Stimulated activated CD8-positive, alpha-beta memory T cell treated with anti-CD3 and anti-CD28 coated beads, Interleukin-7, amount 100 ng/mL, for 1 hour (primary cell): Measurements from ENCODE around the gene IL17A.
"Not testable (repeated sequence)": the region's sequence is repeated elsewhere in the genome, so short reads cannot be mapped to it uniquely, and the experiment has no call there.

Source experiments
- DNase-seq, 2 donors: peaks; one replicate each; pipeline ENCODE4 v3.0.0-alpha.2; 2020; ENCODE audit warnings: low read depth in 2 of 2

Gene IL17A

DNA sequence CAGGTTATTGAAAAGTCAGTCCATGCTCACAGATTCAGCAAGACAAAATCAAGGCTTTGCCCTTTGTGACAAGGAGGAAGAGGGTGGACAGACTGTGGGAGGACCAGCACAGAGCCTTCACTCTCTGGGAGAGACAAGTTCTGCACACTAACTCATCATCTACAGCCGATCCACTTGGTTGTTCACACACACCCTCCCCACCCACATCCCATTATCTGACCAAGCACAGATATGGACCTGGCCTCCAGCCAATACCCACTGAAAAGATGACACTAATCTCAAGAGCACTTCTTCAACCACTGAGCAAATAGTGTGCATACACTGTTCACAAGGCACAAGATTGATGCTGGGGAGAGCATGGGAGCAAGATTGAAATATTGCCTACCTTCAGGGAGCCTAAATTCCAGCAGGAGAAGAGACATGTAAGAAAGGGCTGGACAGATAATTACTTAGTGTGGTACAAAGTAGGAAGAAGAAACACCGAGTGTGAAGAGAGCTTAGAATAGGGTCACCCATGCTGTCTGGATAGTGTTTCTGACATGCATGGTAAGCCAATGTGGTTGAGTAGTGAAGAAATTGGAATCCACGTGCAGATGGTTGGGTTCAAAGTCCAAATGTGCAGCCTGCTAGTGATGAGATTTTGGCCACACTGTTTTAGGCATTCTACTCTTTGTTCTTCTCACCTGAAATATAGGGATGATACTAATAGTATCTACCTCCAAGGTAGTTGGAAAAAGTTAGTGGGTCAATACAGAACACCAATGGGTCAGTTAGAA, 21.7 kb upstream of the IL17A start:
- no peak for DNase-seq

DNA sequence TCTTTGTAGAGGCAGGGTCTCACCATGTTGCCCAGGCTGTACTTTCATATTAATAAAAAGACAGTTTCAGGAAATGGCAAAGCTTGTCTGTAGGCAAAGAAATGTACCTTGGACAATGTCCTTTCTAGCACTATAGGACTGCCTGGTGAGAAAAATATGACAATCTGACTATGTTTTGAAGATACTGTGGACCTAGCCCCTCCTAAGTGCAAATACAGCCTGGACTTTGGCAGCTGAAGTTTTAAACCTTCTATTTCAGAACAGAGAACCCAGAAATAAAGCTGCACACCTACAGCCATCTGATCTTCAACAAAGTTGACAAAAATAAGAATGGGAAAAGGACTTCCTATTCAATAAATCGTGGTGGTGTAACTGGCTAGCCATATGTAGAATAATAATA, 18.9 kb upstream of the IL17A start:
- no peak for DNase-seq

DNA sequence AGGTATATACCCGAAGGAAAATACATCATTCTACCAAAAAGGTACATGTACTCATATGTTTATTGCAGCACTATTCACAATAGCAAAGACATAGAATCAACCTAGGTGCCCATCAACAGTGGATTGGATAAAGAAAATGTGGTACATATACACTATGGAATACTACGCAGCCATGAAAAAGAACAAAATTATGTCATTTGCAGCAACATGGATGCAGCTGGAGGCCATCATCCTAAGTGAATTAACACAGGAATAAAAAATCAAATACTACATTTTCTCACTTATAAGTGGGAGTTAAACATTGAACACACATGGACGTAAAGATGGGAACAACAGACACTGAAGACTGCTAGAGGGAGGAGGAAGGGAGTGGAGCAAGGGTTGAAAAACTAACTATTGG, 17.8 kb upstream of the IL17A start:
- not testable (repeated sequence) for DNase-seq

DNA sequence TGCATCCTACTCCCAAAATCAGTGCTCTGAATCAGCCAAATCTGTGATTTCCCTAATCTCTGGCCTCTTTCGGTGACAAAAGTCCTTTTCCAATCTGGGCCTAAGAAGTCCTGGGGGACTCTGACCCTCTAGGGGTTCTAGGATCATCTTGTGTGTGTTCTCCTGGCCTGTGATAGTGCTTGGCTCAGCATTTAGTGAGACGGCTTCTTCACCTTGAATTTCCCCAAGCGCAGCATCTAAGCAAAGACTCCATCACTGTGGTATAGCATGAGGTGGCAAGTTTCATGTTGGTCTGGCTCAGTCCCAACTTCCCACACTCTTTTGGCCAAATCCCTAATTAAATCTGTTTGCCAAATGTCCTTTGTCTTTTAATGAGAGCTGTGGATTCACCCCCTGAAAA, 12.1 kb upstream of the IL17A start:
- no peak for DNase-seq

DNA sequence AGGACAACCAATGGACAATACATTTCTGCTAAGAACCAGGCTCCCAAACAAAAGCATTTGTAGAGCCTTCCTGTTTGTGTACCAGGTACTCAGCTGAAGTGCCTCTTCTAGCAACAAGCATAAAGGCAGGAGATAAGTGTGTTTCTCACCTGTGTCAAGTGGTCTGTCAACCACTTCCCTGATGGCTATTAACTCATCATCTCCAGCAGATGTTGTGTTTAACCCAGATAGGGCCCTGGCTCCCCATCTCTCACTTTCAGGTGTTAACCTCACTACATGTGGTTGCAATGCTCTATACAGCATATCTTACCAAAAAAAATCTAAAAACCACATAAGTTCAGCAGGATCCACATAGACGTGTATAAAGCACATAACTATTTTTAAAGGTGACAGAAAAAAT, 9.6 kb upstream of the IL17A start:
- DNase-seq: no peak

DNA sequence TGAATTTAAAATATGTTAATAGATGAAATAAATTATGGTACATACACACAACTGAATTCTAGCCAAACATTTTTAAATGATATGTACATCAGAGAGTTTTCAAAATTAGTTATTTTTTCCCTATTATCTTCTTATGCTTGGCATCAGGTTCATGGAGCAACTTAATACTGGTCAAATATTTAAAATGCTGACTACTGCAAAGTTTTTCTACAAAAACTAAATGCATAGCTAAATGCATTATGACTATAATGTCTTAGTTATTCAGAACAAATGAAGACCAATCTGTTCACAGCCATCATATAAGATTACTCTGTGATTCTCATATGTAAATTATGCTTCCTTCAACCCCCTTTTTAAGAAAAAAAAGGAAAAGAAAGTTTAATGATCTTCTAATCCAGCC, 8.2 kb upstream of the IL17A start:
- DNase-seq: no peak

DNA sequence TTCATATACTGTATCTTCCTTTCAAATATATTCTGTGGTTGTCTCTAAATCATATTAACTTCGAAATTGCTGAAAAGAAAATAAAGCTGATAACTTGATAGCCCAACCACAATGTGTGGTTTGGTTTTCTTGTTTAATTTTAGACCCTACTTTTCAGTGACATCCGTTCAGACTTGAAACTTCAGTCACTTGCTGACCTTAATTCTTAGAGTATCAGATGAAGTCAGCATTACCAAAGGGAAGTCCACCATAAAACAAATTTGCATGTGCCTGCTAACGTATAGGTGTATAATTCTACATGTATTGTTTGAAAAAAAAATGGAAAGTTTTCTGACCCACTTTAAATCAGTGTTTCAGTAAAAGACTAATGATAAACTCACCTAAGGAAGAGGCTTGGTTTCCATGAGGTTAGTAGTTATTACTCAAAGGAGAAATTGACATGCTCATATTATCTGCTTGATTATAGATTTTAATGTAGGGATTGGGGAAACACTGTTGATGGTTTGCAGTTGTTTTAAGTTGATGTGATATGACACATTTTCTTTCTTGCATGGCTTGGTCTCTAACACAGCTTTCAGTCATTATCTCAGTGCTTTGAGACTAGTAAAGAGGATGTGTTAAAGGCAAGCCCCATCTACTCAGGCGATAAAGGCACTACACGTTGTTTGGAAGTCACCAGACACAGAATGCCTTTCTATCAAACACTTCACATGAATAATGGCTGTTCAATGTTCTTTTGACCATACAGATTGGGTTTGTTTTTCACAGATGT, 5.2 kb upstream of the IL17A start:
- no peak for DNase-seq

DNA sequence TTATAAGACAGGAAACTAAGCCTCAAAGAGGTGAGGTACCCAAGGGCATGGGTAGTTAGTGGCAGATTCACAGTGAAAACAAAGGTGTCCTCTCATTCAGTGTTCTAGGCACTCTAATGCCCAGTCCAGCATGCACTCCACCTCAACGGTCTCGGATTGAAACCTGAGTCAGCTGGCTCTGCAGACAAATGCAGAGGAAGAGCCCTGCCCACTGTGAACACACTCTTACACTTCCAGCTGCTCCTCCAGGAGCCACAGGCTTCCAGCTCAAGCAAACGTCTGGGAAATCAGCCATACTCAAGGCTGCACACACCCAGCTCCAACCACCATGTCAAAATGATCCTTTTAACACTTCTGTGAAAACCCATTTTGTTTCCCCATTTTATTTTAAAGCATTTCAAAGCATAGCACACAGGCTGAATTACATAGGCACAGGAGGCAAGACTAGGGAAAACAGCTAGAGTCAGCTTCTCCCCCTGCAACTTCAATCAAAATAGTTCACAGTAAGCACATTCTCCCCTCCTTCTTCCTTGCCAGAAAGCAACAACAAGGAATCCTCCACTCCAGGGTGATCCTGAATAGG, 3.0 kb upstream of the IL17A start:
- no peak for DNase-seq

DNA sequence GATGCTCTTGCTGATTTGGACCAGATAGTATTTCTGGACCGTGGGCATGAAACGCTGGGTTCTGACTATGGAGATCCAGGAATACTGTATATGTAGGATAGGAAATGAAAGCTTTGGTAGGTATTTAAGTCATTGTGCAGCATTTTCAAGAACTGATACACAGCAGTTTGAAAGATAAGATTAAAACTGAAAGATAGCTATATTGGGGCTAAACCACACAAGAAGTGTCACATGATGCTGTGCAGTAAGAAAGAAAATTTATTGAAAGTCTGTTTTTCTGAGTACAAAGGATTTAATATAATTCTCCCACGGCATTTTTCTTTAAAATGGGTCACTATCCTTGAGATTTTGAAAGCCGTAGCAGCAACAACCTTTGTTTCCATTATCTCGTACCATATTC, 305 bp downstream of the IL17A start:
- no peak for DNase-seq

DNA sequence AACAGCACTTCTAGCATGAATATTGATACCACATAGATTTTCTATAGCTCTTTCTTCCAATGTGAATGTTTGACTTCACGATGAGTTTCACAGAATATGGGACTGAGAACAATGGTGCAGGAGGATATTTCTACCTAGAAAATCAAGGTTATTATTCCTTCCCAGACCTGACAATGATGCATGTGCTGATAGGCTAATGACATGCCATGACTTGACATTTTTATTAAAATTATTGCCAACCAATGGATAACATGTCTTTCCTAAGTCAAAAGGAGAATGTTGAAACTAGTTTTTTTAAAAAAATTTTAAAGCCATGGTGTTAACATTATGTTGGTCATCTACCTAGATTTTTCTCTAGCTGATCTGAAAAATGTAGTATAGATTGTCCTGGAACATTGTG, 923 bp downstream of the IL17A start:
- no peak for DNase-seq

DNA sequence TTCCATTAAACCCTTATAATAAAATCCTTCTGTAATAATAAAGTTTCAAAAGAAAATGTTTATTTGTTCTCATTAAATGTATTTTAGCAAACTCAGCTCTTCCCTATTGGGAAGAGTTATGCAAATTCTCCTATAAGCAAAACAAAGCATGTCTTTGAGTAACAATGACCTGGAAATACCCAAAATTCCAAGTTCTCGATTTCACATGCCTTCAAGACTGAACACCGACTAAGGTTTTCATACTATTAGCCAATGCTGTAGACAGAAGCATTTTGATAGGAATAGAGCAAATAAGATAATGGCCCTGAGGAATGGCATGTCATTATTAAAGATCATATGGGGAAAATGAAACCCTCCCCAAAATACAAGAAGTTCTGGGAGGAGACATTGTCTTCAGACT, 3.8 kb downstream of the IL17A start:
- DNase-seq: no peak

DNA sequence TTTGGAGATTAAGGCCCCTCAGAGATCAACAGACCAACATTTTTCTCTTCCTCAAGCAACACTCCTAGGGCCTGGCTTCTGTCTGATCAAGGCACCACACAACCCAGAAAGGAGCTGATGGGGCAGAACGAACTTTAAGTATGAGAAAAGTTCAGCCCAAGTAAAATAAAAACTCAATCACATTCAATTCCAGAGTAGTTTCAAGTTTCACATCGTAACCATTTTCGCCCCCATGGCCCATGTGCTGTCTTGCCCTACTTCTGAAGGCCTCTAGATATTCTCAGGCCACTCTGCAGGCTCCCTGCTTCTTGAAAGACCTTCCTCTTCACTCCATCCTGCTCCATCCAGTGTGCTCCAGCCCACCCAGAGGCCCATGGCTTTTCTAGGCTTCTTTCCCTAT, 4.2 kb downstream of the IL17A start:
- no peak for DNase-seq

DNA sequence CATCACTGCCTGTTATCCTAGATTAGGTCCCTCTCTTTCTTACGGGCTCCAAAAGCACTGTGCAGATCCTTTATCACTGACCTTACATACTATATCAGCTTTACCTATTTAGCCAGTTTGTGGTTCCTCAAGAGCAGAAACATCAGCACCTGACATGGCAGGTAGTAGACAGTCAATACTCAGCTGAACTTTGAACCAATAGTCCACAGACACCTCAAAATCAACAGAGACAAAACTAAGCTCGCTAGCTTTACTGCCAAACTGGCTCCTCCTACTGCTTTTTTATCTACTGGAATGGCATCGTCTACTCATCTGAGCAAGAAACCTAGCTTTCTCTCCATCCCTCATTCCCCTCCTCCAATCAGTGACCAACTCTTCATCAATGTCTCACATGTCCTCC, 5.6 kb downstream of the IL17A start:
- no peak for DNase-seq

DNA sequence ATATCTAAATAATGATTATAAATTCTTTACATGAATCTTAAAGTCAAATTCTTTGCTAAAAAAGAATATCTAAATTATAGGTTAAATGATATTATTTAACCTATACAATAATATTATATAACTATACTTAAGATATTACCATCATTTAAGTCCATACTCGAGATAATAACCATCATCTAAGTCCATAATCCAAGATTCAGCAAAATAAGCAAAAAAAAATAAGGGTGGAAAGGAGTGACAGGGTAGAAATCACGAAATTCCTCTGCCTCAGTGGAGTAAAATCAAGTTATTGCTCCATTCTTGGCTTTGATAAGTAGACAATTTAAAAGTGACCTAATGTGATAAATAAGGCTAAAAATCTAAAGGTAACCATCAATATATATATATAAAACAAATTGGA, 9.7 kb downstream of the IL17A start:
- no peak for DNase-seq

DNA sequence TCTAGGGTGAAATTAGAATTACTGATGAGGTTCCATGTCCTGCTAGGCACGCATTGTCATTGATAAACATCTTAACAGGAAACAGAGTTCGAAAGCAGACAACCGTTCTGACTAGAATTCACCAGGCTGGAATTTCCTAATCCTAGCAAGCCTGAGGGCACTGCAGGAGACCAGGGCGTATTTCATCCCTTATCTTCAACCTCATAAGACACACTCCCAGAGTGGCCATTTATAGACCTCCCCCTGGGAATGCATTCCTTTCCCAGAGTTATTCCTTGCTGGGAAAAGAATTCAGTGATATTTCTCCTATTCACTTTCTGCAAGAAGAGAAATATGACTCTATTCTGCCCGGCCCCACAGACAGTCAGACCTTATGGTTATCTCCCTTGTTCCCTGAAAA, 13.9 kb downstream of the IL17A start:
- DNase-seq: not testable (repeated sequence)

DNA sequence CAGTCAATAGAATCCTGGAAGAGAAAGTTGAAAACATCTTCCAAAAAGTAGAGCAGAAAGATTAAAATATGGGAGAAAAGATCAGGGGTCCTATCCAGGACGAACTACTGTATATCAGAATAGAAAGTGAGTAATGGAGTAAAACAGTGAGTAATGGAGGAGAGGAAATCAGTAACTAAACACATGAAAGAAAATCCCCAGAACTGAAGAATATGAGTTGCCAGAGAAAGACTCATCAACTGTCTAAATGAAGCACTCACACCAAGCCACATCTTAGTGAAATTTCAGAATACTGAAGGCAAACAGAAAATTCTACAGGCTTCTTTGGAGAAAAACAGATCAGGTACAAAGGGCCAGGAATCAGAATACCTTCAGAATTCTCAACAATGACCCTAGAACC, 14.9 kb downstream of the IL17A start:
- no peak for DNase-seq

DNA sequence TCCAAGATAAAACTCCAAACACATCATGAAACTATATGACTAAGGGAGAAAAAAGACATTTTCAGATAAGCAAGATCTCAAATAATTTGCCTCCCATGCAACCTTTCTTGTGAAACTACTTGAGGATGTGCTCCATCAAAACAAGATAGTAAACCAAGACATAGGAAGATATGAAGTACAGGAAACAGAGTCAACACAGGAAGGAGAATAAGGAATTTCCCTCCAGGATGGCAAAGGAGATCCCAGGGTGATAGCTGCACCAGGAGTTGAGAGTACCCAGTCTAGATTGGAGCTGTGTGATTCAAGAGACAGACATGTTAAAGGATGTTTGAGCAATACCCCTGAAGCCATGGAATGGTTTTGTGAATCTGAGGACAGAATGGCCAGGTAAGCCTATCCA, 15.3 kb downstream of the IL17A start:
- DNase-seq: no peak

DNA sequence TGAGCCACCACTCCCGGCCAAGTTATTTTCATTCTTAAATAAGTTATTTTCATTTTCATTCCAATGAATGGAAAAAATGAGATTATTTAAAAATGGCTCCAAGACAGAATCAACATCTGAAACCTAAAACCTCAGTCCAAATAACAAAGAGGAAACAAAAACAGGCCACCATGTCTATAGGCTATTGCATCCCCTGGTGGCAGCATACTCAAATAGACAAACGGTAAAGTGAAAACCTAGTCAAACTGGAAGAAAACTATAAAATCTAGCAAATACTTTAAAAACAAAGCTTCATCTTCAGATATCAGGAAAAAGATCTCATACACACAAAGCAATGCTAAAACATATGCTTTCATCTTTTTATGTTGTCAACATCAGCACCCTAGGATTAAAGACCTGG, 20.9 kb downstream of the IL17A start:
- DNase-seq: no peak

DNA sequence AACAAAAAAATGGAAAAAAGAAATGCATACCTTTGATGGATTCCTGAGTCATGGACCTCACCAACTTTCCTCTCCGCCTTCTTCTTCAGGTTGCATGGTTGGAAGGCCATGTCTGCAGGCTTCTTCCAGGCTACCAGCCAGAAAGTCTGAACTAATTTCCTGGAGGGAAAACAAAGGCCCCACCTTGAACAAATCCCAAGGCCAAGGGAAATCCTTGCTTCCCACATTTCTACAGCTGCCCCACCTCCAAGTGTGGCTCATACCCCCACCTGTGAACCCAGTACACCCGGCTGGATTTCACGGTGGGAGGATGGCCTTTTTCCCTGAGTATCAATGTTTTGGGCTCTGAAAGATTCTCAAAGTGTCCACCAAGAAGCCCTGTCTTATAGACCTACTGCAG, 22.4 kb downstream of the IL17A start:
- no peak for DNase-seq

DNA sequence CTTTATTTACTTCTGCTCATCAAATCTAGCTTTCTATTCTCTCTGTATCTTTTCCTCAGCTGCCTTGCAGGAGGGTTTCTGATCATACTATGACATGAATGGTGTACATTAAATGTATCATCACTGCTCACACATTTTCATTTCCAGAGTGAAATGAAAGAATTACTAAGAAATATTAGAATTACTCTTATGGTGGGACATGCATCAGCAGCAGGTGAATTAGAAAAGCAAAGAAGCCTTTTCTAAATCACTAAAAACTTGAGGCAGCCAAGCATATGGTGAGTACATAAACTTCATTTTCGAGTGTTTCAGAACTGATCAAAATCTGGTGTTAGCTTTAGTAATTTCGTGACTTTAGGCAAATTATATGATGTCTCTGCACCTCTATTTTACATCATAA, 23.6 kb downstream of the IL17A start:
- no peak for DNase-seq

DNA sequence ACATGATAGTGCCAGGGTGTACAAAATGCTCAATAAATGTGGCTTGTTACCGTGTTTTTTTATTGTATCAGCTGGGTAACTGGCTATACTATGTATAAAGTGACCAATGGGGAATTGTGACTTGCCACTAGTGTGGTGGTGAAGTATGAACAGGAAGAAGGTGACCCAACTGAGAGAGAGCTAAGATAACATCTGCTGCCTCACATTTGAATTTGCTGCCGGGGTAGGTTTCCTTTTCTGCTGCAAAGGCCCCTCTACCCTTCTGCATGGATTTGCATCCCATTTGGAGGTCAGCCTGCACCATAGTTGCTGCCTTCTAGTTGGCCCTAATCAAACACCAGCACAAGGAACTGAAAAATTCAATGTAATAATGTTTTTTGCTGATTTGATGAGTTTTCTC, 24.1 kb downstream of the IL17A start:
- DNase-seq: no peak

DNA sequence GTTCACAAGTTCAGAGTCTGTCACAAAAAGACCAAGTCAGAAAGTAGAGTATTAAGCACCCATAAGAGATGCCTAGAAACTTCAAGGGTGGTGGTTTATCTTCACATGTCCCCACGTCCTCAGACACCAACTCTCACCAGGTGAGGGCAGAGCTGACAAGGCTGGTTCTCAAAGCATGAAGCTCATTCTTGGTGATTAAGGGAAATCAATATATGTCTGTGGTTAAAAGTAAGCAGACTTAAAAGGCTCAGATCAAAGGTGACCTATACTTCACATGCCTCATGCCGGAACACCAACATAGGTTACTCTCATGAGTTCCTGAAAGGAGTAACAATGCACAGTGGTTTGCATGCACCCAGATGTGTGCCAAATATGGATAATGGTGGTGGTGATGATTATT, 27.0 kb downstream of the IL17A start:
- DNase-seq: no peak

DNA sequence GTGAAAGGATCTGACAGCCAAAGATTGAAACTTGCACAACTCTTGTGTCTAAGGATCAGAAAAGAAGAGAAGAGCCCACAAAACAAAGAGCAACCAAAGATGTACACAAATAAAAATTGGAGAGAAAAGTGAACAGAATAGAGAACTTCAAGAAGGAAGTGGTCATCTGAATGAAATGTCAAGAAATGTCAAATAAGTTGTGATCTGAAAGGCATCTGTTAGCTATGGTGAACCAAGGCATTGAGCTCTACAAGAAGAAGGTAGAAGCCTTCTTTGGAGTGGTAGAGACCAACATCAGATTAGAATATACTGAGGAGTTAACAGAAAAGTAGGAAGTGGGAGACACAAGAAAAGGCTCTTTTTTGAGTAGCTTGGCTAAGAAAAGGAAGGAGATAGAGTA, 29.6 kb downstream of the IL17A start:
- DNase-seq: no peak
